T-helper 1 cell treated with Interleukin-12 subunit alpha and Interleukin-12 subunit beta and Interleukin-4 antibody, amounts not matched to agents 30 μg/mL and 1 μg/mL, for 36 hours (primary cell): ENCODE results near the gene ENC1.

Experiments used
- H3K27ac Mint-ChIP-seq: one replicate; pipeline ENCODE4 v1.8.0; 2021; ENCODE audit warnings: mild to moderate bottlenecking, mixed read lengths
- H3K27me3 Mint-ChIP-seq: one replicate; pipeline ENCODE4 v1.8.0; 2021; ENCODE audit warnings: low read depth, mixed read lengths
- H3K36me3 Mint-ChIP-seq: one replicate; pipeline ENCODE4 v1.8.0; 2021; ENCODE audit warnings: low read depth, mixed read lengths
- H3K4me1 Mint-ChIP-seq: one replicate; pipeline ENCODE4 v1.8.0; 2021; ENCODE audit warnings: low read depth, mixed read lengths
- H3K4me3 Mint-ChIP-seq: one replicate; pipeline ENCODE4 v1.8.0; 2021; ENCODE audit warnings: mild to moderate bottlenecking, moderate library complexity, mixed read lengths
- H3K9me3 Mint-ChIP-seq: one replicate; pipeline ENCODE4 v1.8.0; 2021; ENCODE audit warnings: mixed read lengths

Gene ENC1

DNA sequence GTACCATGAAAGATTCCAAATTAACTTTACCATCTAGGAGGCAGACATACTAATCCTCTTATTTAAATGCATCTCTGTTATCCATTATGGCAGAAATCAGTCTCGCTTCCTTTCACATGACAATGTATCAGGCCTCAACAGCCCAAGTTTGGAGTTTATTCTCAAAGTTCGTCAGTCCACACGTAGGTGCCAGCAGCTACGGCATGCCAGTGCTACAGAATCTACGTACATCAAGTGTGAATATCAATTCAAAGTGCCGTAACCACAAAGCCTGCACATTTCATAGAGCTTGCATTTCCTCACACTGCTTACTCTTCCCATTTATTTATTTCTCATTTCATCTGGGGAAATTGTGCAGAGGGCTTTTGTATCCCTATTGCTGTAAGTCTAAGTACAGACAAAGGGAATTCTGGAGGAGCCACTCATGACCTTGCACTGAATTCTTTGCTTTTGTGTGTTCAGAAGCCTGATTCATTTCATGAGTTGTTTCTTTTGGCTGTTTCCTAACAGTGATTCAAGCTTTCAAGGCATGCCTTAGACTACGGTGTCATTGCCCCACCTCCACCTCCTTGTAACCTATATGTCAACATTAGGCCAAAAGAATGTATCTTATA, 10.0 kb downstream of the ENC1 start:
- no peak overlapping the region for H3K27ac Mint-ChIP-seq
- peaks cover 15% of the 10 kb centered on the region for H3K4me1 Mint-ChIP-seq
- no peak overlapping the region for H3K4me3 Mint-ChIP-seq
- no peaks in the 10 kb centered on the region for H3K9me3 Mint-ChIP-seq
- no peaks in the 10 kb centered on the region for H3K27me3 Mint-ChIP-seq
- no peaks in the 10 kb centered on the region for H3K36me3 Mint-ChIP-seq

DNA sequence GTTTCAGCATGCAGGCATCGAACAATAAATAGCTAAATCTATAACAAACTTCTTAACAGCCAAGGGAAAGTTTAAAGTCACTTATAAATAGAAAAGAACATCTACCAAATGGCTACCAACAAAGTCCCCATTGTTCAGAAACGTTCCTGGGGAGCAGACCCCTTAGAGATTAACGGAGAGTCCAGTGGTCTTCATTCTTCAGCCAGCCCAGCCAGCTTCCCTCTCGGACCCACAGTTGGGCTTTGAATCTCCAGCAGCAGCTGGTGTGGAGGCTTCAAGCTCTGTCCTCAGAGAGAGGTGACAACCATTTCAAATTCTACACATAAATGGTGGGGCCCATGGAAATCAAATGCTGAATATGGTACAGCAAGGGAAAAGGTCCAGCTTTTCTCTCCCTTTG, 11.2 kb downstream of the ENC1 start:
- no peaks in the 10 kb centered on the region for H3K9me3 Mint-ChIP-seq
- H3K27me3 Mint-ChIP-seq, result no peaks in the 10 kb centered on the region
- no peaks in the 10 kb centered on the region for H3K36me3 Mint-ChIP-seq
- no peak overlapping the region for H3K4me3 Mint-ChIP-seq
- H3K4me1 Mint-ChIP-seq, result peaks cover 15% of the 10 kb centered on the region
- H3K27ac Mint-ChIP-seq, result no peak overlapping the region

- no peaks in the 10 kb centered on the region for H3K36me3 Mint-ChIP-seq
- H3K27me3 Mint-ChIP-seq, result peaks cover 3% of the 10 kb centered on the region
- H3K9me3 Mint-ChIP-seq, result no peaks in the 10 kb centered on the region
- no peak overlapping the region for H3K4me3 Mint-ChIP-seq
- peaks cover 15% of the 10 kb centered on the region for H3K4me1 Mint-ChIP-seq
- no peak overlapping the region for H3K27ac Mint-ChIP-seq
Observed at GRCh38 chr5:74628359-74628758, 12.2 kb downstream of the ENC1 start.

DNA sequence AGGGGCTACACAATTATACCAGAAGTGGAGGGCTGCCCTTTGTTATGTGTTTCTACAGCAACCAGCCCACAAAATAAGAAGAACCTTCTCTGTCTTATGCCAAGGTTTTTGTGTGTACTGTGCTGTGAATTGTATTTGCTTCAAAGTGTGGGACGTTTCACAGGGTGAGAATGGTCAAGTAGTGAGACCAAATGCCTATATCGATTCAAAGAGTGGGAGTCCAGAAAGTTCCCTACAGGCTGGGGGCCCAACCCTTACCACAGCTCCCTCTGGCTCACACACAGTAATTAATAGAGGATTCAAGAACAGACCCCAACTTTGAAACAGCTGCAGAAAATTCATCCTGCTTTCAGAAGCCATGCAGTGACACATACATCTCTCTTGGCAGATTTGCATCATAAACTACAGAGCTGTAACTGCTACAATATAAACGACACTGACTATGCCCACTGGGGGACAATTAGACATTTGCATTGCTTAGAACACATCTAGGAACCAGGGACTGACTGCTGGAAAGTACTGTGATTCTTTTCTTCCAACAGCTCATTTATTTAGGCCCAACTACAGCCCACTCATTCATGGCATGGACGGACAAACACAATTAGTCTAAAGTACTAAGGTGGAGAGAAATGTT, 12.8 kb downstream of the ENC1 start:
- H3K27ac Mint-ChIP-seq, result no peak overlapping the region
- no peak overlapping the region for H3K4me3 Mint-ChIP-seq
- no peaks in the 10 kb centered on the region for H3K36me3 Mint-ChIP-seq
- peaks cover 9% of the 10 kb centered on the region for H3K27me3 Mint-ChIP-seq
- peaks cover 15% of the 10 kb centered on the region for H3K4me1 Mint-ChIP-seq
- H3K9me3 Mint-ChIP-seq, result no peaks in the 10 kb centered on the region

GRCh38 chr5:74626386-74627222, 13.9 kb downstream of the ENC1 start:
- Mint-ChIP-seq H3K27me3 (peaks cover 13% of the 10 kb centered on the region), H3K4me1 (peaks cover 10% of the 10 kb centered on the region), H3K9me3 (no peaks in the 10 kb centered on the region), H3K36me3 (no peaks in the 10 kb centered on the region), H3K27ac (no peak overlapping the region), H3K4me3 (no peak overlapping the region)

- H3K27me3 Mint-ChIP-seq, result peaks cover 13% of the 10 kb centered on the region
- H3K9me3 Mint-ChIP-seq, result no peaks in the 10 kb centered on the region
- peaks cover 3% of the 10 kb centered on the region for H3K4me1 Mint-ChIP-seq
- H3K27ac Mint-ChIP-seq, result no peak overlapping the region
- H3K4me3 Mint-ChIP-seq, result no peak overlapping the region
- H3K36me3 Mint-ChIP-seq, result no peaks in the 10 kb centered on the region
Observed at GRCh38 chr5:74625742-74626241, 14.7 kb downstream of the ENC1 start.

GRCh38 chr5:74624931-74625505, 15.5 kb downstream of the ENC1 start:
- Mint-ChIP-seq H3K9me3 (no peaks in the 10 kb centered on the region), H3K4me1 (peaks cover 3% of the 10 kb centered on the region), H3K36me3 (no peaks in the 10 kb centered on the region), H3K27me3 (peaks cover 13% of the 10 kb centered on the region), H3K27ac (no peak overlapping the region), H3K4me3 (no peak overlapping the region)

DNA sequence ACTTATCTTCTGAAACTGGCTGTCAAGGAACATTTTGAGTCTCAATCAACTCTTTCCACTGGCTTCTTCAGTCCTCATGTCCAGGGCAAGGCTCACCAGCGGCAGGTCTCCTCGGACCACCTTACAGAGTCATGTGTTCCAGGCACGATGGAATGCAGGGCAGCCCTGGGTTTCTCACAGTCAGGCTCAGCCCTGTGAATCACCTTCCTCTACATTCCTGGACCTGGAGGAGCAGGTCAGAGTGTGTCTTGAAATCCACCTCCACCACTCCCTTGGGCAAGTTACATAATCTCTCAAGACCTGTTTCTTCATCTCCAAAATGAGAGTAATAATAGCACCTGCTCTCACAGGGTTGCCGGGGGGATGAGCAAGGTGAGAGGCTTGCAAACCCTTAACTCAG, 16.0 kb downstream of the ENC1 start:
- Mint-ChIP-seq H3K36me3 (no peaks in the 10 kb centered on the region), H3K27ac (no peak overlapping the region), H3K27me3 (peaks cover 14% of the 10 kb centered on the region), H3K4me3 (no peak overlapping the region), H3K4me1 (peaks cover 3% of the 10 kb centered on the region), H3K9me3 (no peaks in the 10 kb centered on the region)

GRCh38 chr5:74623748-74624408, 16.6 kb downstream of the ENC1 start:
- Mint-ChIP-seq H3K27ac (no peak overlapping the region), H3K36me3 (no peaks in the 10 kb centered on the region), H3K4me1 (peaks cover 3% of the 10 kb centered on the region), H3K9me3 (no peaks in the 10 kb centered on the region), H3K27me3 (peaks cover 19% of the 10 kb centered on the region), H3K4me3 (no peak overlapping the region)

DNA sequence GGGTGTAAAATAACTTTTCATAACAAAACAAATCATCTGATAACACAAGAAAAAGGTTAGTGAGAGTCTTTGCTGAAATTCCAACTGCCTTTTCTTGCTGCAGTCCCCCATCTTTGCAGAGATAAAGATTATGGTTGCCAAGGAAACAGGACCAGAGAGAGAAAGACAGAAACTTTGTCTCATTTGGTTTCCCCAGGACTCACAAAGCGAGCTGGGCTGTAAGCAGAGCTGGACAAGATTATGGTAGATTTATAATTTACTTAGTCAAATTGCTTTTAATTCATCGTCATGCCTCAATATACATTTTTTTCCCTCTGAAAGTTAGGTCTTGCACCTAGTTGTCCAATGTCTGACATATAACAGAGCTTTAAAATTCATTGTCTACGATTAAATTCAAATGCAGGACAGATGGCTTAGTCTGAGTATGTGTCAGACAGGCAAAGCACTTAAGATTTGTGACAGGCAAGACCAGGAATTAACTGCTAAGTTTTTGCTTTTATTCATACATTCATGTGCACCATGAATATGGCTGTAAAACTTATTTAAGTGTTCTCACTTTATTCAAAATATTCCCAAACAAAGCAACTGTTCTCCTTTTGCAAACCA, 17.4 kb downstream of the ENC1 start:
- H3K4me1 Mint-ChIP-seq, result peaks cover 3% of the 10 kb centered on the region
- H3K4me3 Mint-ChIP-seq, result no peak overlapping the region
- H3K36me3 Mint-ChIP-seq, result no peaks in the 10 kb centered on the region
- H3K27ac Mint-ChIP-seq, result no peak overlapping the region
- H3K27me3 Mint-ChIP-seq, result peaks cover 22% of the 10 kb centered on the region
- no peaks in the 10 kb centered on the region for H3K9me3 Mint-ChIP-seq

DNA sequence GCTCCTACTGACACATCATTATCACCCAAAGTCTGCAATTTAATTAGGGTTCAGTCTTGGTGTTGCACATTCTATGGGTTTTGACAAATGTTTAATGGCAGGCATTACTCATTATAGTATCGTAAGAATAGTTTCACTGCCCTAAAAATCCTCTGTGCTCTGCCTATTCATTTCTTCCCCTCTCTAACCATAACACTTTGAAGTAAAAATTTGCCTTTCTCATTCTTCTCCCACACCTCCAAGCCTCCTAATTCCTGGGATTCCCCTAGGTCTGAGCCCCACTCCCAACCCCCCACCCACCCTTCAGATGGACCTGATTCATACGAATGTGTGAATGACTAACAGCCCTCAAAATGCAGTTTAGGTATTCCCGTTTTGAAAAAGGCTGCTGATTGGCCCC, 18.4 kb downstream of the ENC1 start:
- no peaks in the 10 kb centered on the region for H3K36me3 Mint-ChIP-seq
- H3K9me3 Mint-ChIP-seq, result no peaks in the 10 kb centered on the region
- no peak overlapping the region for H3K4me3 Mint-ChIP-seq
- H3K27ac Mint-ChIP-seq, result no peak overlapping the region
- peaks cover 3% of the 10 kb centered on the region for H3K4me1 Mint-ChIP-seq
- peaks cover 25% of the 10 kb centered on the region for H3K27me3 Mint-ChIP-seq

GRCh38 chr5:74621492-74621891, 19.0 kb downstream of the ENC1 start:
- Mint-ChIP-seq H3K4me3 (no peak overlapping the region), H3K27me3 (peaks cover 25% of the 10 kb centered on the region), H3K36me3 (no peaks in the 10 kb centered on the region), H3K9me3 (no peaks in the 10 kb centered on the region), H3K4me1 (peaks cover 3% of the 10 kb centered on the region), H3K27ac (no peak overlapping the region)

GRCh38 chr5:74619308-74619707, 21.2 kb downstream of the ENC1 start:
- Mint-ChIP-seq H3K27me3 (peaks cover 25% of the 10 kb centered on the region), H3K4me1 (peaks cover 3% of the 10 kb centered on the region), H3K36me3 (no peaks in the 10 kb centered on the region), H3K27ac (no peak overlapping the region), H3K9me3 (no peaks in the 10 kb centered on the region), H3K4me3 (no peak overlapping the region)

GRCh38 chr5:74618106-74618505, 22.4 kb downstream of the ENC1 start:
- H3K27ac Mint-ChIP-seq, result no peak overlapping the region
- H3K9me3 Mint-ChIP-seq, result no peaks in the 10 kb centered on the region
- H3K27me3 Mint-ChIP-seq, result peaks cover 26% of the 10 kb centered on the region
- no peaks in the 10 kb centered on the region for H3K36me3 Mint-ChIP-seq
- H3K4me1 Mint-ChIP-seq, result peaks cover 3% of the 10 kb centered on the region
- H3K4me3 Mint-ChIP-seq, result no peak overlapping the region
